IgD-negative memory B cell (primary cell): ENCODE measurements around the gene ROPN1B. TPM values are rescaled to one million over a fixed set of nuclear protein-coding genes. Genes with fewer than 3 reads are reported as not detected.

Source experiments
- H3K27ac Mint-ChIP-seq, 3 donors: one replicate each; pipeline ENCODE4 v1.8.0; 2020 to 2022; ENCODE audit warnings: mild to moderate bottlenecking in 3 of 3, mixed read lengths in 3 of 3, moderate library complexity in 1 of 3
- H3K27me3 Mint-ChIP-seq: one replicate; pipeline ENCODE4 v1.8.0; 2021; ENCODE audit warnings: mixed read lengths
- H3K36me3 Mint-ChIP-seq: one replicate; pipeline ENCODE4 v1.8.0; 2020; ENCODE audit warnings: mild to moderate bottlenecking, mixed read lengths
- H3K4me1 Mint-ChIP-seq, 3 donors: one replicate each; pipeline ENCODE4 v1.8.0; 2020 to 2022; ENCODE audit warnings: mixed read lengths in 3 of 3, mild to moderate bottlenecking in 1 of 3
- H3K4me3 Mint-ChIP-seq, 4 donors: one replicate each; pipeline ENCODE4 v1.8.0; 2020 to 2022; ENCODE audit warnings: mild to moderate bottlenecking in 4 of 4, mixed read lengths in 4 of 4, moderate library complexity in 3 of 4
- H3K9me3 Mint-ChIP-seq, 3 donors: one replicate each; pipeline ENCODE4 v1.8.0; 2020 to 2021; ENCODE audit warnings: mixed read lengths in 3 of 3, mild to moderate bottlenecking in 1 of 3
- polyA plus RNA-seq: library from polyadenylated mRNA; unstranded; fragments of 300-500 nt; fragmentation: Illumina TruSeq; gene quantifications from one replicate; pipeline ENCODE4 v1.2.3, GENCODE V29; 2021

ROPN1B gene
- polyA plus RNA-seq, 1 donor from 2014 or later: not detected

GRCh38 chr3:126026277-126026751 is 57.3 kb downstream of the ROPN1B start:
- Mint-ChIP-seq H3K4me3 (peak overlapping the region in 2 of 4 donors; percentile 40 to 83), H3K27me3 (no peaks in the 10 kb centered on the region), H3K4me1 (peaks cover 5 to 15% (median 12%) of the 10 kb centered on the region in 3 donors), H3K9me3 (peaks cover 2 to 8% (median 5%) of the 10 kb centered on the region in 3 donors), H3K27ac (peak overlapping the region in 2 of 3 donors; percentile 82 to 87), H3K36me3 (peaks cover 27% of the 10 kb centered on the region)

- no peaks in the 10 kb centered on the region for H3K27me3 Mint-ChIP-seq
- peaks cover 5 to 15% (median 12%) of the 10 kb centered on the region in 3 donors for H3K4me1 Mint-ChIP-seq
- H3K4me3 Mint-ChIP-seq: peak overlapping the region in 3 of 4 donors; percentile 40 to 88 (median 83)
- peaks cover 2 to 8% (median 5%) of the 10 kb centered on the region in 3 donors for H3K9me3 Mint-ChIP-seq
- H3K36me3 Mint-ChIP-seq: peaks cover 28% of the 10 kb centered on the region
- H3K27ac Mint-ChIP-seq: peak overlapping the region in 1 of 3 donors; percentile 82
These were observed 57.8 kb downstream of the ROPN1B start for GRCh38 chr3:126026761-126027160.

GRCh38 chr3:126028096-126028495 is 59.1 kb downstream of the ROPN1B start:
- H3K27ac Mint-ChIP-seq: no peak overlapping the region
- H3K4me1 Mint-ChIP-seq: peaks cover 5 to 15% (median 12%) of the 10 kb centered on the region in 3 donors
- H3K9me3 Mint-ChIP-seq: peaks cover 2 to 8% (median 5%) of the 10 kb centered on the region in 3 donors
- H3K36me3 Mint-ChIP-seq: peaks cover 32% of the 10 kb centered on the region
- H3K4me3 Mint-ChIP-seq: no peak overlapping the region
- H3K27me3 Mint-ChIP-seq: no peaks in the 10 kb centered on the region

- Mint-ChIP-seq H3K4me1 (peaks cover 5 to 15% (median 12%) of the 10 kb centered on the region in 3 donors), H3K9me3 (peaks cover 2 to 8% (median 5%) of the 10 kb centered on the region in 3 donors), H3K4me3 (peak overlapping the region in 1 of 4 donors; percentile 53), H3K27ac (no peak overlapping the region), H3K27me3 (no peaks in the 10 kb centered on the region), H3K36me3 (peaks cover 32% of the 10 kb centered on the region)
These were observed 60.3 kb downstream of the ROPN1B start for GRCh38 chr3:126029241-126029640.

GRCh38 chr3:126030455-126030854 is 61.5 kb downstream of the ROPN1B start:
- peaks cover 2 to 8% (median 5%) of the 10 kb centered on the region in 3 donors for H3K9me3 Mint-ChIP-seq

GRCh38 chr3:126031981-126032471 is 63.0 kb downstream of the ROPN1B start:
- Mint-ChIP-seq H3K27ac (no peak overlapping the region), H3K4me3 (no peak overlapping the region)

More at GRCh38 chr3:126030455-126030854, 61.5 kb downstream of the ROPN1B start:
- Mint-ChIP-seq H3K27me3 (no peaks in the 10 kb centered on the region), H3K4me3 (no peak overlapping the region), H3K36me3 (peaks cover 31% of the 10 kb centered on the region), H3K27ac (no peak overlapping the region), H3K4me1 (peaks cover 5 to 15% (median 10%) of the 10 kb centered on the region in 3 donors)

More at GRCh38 chr3:126031981-126032471, 63.0 kb downstream of the ROPN1B start:
- Mint-ChIP-seq H3K9me3 (peaks cover 2 to 8% (median 5%) of the 10 kb centered on the region in 3 donors), H3K36me3 (peaks cover 29% of the 10 kb centered on the region), H3K27me3 (no peaks in the 10 kb centered on the region), H3K4me1 (peaks cover 0 to 6% (median 2%) of the 10 kb centered on the region in 3 donors)

Other genes starting within 250 kb of the ROPN1B start
- gene SLC41A3, start 114.9 kb downstream of the ROPN1B start, polyA plus RNA-seq: 18.1 TPM
- not detected for gene ALDH1L1, start 211.4 kb downstream of the ROPN1B start, polyA plus RNA-seq